NCI-H2227 treated with DMSO at 0.1 percent for 48 hours (cell line): ENCODE results near the gene FBXO2.

Source experiments
- DNase-seq: peaks from one replicate; lab custom pipeline; 2025; lab: John Stamatoyannopoulos, UW

Gene FBXO2

DNA sequence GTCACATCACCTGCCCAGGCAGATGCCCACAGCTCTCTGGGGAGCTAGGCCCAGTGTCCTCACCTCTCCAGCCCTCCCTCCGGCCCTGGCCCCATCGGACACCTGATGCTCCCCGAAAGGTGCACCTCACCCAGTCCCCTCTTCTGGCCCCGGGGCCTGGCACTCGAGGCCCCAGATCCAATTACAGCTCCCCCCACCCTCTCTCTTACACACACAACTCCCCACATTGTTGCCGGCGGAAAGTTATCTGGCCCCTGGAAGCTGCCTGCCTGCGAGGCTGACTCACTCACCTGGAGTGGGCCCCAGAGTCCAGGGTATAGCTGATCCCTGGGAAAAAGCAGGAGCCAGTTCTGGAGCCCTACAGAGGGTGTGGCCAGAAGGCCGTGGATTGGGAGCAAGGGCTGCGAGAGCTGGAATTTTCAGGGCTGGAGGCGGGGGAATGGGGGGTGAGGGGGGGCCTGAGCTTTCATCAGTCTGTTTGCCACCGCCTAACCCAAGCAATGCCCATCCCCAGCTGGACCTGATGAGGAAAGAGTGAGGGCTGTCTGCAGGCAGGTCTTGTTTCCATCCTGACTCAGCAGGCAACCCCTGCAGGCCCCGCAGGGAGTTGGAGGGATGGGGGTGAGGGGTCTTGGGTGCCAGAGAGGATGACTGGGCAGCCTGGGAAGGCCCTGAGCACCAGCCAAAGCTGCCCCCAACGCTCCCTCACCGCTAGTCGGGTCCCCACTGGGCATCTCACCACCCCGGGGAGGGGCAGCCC, 948 bp downstream of the FBXO2 start:
- no peak for DNase-seq

DNA sequence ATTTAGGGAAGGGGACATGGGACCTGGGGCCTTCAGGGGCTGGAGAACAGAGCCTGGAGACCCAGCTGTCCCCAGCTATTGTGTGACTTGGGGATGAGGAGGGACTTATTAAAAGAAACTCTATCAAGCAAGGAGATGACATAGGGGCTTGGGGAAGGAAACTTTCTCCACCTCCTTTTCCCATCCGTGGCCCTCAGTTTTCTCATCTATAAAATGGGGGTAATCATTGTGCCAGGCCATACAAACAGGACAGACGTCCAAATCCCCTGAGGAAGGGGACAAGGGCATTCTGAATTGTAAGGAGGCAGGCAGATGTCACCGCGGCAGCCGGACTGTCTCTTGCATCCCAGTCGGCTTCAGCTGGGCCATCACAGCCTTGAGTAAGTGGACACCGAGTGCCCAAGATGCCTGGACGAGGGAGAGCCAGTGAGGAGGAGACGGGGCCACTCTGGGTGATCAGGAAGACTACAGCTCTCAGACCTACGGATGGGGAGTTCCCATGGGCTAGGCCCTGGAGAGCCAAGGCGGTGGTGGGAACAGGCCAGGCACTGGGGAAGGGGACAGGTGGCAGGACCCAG, 1.9 kb downstream of the FBXO2 start:
- DNase-seq: no peak

DNA sequence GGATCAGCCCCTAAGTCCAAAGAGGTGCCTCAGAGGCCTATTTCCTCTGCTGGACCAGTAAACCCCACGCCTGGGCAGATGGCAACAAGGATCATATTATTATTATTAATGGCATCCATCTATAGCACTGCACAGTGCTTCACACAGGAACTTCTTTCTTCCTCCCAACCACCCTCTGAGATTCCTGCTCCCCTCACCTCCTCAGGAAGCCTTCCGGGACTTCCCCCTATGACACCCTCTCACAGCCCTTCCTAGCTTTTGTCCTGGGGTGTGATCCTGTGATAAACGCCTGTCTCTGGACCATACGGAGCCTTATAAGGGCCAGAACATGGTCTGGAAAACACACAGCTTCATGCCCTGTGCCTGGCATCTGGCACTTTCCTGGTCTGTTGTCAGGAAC, 3.2 kb downstream of the FBXO2 start:
- DNase-seq: no peak

DNA sequence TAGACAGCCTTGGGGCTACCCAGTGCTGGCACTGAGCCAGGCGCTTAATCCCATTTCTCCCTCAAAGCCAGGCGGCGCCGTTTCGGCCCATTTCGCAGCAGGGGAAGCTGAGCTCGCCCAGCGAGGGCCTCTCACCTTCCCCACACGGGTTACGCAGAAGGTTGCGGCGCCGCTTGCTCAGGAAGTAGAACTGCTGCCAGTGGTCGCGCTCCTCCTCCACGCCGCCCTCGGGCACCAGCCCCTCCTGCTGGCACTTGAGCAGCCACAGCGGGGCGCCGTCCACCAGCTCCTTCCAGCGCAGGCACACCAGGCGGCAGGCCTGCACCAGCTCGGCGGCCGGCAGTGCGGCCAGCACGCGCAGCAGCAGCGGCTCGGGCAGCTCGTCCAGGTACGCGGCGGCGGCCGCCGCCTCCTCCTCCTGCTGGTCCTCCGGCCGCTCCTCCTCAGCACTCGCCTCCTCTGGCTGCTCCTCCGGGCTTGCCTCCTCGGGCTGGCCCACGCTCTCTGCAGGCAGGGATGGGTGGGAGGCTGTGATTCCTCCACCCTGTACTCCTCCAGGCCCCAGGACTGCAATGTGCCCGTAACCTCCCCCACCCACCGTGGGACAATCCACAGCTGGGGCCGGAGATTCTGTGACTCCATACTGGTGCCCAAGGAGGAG, 3.8 kb downstream of the FBXO2 start:
- no peak for DNase-seq

DNA sequence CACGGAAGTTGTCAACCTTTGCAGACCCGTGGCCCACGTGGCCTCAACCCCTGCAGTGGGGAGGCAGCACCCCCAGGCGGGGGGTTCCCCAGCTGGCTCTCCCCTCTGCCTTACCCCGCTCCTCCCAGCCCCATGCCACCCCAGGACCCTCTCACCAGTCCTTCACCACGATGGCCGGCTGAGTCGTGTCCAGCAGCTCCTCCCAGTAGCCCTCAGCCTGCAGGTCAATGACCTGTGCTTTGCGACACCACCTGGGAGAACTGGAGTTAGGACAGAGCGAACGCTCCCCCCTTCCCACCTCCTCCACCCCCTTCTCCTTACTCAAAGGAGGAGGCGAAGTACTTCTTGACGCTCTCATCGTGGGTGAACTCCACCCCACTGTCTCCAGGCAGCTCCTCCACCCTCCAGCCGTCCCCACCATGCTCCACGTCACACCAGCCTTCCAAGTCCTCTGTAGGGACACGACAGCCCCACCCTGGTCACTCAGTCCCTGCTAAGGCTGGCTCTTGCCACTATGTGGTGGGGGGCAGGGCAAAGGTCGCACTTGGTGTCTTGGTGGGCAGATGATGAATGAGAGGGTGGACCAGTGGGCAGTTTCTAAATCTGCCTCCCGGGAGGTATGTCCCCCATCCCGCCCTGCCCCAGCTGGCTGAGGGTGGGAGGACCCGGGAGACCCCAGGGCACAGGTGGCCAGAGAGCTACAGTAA, 4.5 kb downstream of the FBXO2 start:
- no peak for DNase-seq

DNA sequence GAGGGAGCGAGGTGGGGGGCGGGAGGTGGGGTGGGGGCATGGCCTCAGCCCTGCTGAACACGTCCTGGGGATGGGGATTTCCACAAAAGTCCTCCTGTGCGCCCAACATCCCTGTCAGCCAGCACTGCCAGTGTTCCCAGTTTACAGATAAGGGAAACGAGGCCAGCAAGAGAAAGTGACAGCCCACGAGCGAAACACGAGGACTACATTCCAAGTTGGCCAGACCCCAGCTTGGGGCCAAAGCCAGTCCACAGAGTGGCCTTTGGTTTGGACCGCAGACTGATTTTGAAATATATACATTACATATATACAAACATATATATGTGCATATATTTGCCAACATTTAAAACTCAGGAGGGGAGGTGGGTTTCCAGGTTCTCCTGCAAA, 5.0 kb downstream of the FBXO2 start:
- no peak for DNase-seq

DNA sequence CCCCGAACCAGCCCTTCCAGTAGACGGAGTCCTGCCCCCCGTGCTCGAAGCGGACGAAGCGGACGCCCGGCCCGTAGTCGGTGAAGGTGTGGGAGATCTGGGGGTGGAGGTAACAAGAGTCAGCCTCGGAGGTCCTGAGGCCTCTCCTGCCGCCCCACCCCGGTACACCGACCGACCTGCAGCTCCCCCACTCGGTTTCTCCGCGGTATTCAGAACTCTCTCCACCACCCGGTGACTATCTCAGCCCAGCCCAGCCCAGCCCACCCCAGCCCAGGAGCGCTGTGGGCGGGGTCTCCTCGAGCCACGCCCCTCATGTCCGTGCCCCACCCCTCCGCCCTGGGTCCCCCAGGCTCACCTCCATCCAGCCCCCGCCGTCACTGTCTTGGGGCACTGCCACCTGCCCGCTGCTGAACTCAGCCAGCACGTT, 5.5 kb downstream of the FBXO2 start:
- DNase-seq: no peak

DNA sequence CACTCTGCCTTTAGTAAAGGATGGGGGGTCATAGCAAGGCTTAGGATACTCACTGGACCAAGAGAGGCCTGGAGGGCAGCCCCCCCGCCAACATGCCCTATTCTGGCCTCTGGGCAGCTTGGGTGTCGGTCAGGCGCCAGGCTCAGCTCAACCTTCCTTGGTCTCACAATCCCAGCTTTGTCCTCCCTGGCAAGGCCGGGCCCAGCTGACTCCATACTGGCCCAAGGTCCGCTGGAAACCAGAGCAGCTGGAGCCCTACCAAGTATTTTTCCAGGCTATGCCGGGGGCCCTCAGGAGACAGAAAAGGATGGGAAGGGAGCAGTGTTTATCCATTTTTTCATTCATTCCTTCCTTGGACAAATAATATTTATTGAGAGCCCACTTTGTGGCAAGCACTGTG, 6.2 kb downstream of the FBXO2 start:
- DNase-seq: no peak

DNA sequence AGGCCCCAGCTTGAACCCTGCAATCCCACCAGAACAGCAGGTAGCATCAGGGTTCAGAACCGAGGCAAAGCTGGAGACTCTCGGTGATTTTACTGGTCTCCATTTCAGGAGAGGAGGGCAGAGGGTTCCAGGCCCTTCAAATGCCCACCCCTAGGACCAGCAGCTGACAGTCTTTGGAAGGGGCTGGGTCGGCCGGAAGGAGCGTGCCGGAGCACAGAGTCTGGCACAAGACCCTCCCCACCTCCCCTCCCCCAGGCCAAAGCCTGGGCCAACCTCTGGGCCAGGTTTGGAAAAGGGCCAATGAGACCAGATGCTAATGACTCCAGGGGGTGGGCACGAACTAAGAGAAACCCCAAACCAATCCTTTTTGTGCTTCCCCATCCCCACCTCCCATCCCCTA, 6.9 kb downstream of the FBXO2 start:
- DNase-seq: no peak

DNA sequence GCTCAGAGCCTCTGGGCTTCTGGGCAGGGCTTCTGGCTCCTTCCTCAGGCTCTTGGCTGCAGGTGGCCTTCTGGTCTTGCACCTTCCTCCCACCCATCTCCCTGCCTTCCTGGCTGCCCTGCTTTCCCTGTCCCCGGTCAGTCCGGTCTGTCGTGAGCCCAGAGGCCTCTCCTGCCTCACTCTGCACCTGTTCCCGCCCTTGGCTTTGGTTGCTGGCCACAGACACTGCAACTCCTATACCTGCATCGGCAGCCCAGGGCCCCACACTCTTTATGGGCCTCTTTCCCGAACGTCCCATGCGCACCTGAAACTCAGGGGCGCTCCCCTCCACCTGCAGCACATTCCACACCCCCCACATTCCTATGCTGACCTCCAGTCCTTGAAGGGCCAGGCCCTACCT, 7.9 kb downstream of the FBXO2 start:
- DNase-seq: no peak

DNA sequence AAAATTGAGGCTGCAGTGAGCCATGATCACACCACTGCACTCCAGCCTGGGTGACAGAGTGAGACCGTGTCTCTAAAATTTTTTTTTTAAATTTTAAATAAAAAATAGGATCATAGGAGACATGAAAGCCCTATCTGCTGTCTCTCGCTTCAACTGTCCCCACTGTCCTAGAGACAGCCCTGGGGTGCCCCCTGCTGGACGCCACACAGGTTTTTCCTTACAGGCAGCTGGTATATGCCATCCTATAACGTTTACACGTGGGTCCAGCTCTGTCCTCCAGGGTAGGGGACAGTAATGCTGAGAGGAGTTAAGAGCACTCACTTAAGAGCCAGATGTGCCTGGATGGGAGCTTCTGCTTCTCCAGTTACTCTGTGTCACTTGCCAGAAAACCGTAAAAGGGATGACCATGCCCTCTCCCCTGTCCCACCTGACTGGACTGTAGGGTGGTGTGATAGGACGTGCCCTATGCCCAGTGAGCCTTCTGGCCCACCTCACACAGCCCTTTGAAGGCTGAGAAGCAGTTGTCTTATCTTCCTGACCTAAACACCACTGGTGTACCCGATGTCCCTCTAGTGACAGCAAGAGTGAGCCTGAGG, 8.5 kb downstream of the FBXO2 start:
- peak; percentile 86 for DNase-seq

DNA sequence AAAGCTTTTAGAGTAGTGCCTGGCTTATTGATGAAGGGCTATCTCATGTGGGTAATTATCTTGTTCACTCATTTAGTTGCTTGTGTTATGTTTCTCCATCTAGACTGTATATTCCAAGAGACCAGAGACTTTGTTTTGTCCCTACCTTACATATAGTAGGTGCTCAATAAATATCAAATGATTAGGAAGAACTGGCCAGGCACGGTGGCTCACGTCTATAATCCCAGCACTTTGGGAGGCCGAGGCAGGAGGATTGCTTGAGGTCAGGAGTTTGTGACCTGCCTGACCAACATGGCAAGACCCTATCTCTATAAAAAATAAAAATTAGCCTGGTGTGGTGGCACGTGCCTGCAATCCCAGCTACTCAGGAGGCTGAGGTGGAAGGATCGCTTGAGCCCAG, 9.0 kb downstream of the FBXO2 start:
- no peak for DNase-seq

DNA sequence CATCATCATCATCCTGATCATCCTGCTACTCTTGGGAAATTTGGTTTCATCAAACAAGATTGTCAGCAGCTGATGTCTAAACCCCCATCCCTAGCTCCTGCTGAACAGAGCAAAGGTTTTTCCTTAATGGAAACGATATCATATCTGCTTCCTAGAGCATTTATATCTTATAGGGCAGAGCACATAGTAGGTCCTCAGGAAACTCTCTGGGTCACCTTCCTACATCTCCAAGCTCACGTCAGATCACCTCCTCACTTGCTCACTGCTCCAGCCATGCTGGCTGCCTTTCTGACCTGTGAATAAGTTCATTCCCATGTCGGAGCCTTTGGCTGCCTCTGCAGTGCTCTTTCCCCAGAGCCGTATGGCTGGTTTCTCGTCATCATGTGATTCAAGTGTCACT, 10.4 kb downstream of the FBXO2 start:
- DNase-seq: no peak

DNA sequence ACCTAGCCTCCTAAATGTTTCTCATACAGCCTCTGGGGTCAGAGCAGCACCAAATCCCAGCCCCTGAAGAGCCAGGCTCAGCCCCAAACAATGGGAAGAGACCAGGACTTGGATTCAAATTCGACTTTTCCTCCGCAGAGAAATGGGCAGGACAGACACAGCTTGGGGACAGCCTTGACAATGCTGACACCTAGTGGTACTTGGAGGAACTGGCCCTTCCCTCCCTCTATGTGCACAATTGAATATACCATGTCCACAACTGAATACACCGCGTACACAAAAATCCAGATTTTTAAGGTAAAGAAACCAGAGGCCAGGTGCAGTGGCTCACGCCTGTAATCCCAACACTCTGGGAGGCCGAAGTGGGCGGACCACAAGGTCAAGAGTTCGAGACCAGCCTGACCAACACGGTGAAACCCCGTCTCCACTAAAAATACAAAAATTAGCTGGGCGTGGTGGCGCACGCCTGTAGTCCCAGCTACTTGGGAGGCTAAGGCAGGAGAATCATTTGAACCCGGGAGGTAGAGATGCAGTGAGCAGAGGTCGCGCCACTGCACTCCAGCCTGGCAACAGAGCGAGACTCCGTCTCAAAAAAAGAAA, 11.7 kb downstream of the FBXO2 start:
- peak; percentile 73 for DNase-seq

DNA sequence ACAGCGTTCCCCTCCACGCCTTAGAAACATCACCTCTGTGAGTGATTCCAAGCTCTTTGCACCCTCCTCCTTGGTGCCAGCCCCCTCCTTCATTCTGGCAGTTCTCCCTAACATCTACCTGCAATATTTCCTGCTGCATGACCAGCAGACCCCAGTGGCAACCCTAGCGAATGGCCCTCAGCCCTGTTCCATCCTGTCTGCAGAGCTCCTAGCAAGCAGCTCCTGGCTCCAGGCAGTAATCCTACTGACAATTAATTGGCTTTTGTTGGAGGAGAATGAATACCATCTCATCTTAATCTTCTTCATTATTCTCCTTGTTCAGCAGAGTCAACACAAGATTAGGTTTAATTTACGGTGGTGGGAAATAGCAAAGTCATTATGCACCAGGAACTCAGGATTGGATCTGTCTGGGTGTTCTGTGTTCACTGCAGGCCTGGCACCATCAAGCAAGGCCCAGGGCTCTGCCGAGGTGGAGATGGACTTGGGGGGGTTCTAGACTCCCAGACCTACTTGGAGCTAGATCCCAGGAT, 12.4 kb downstream of the FBXO2 start:
- no peak for DNase-seq

DNA sequence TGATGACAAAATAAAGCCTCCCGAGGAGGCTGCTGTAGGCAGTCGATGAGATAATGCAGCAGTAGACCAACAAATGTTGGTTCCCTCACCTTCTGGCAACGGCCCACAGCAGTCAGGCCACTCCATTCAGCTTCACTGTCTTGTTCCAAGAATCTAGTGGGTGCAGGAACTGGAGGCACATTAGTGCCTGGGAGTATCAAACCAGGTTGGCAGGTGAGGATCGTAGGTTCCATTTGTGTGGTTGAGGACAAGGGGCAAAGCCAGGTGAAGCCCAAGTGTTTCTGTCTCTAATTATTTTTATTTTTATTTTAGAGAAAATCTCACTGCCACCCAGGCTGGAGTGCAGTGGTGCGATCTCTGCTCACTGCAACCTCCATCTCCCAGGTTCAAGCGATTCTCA, 13.3 kb downstream of the FBXO2 start:
- DNase-seq: no peak

DNA sequence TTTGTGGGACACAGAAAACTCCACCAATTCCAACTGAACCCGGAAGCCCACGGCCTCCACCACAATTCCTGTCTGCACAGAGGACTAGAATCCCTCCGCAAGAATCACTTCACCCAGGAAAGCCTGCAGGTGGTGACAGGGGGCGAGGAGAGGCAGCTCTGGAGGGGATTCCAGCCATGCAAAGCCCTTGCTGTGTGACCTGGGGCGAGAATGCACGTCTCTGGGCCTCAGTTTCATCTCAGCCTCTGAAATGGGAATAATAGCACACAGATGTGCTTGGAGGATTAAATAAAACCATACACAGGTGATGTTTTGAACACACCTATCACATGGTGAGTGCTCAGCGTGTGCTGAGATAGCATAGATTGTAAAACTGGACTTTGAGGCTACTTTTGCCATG, 14.1 kb downstream of the FBXO2 start:
- DNase-seq: no peak

DNA sequence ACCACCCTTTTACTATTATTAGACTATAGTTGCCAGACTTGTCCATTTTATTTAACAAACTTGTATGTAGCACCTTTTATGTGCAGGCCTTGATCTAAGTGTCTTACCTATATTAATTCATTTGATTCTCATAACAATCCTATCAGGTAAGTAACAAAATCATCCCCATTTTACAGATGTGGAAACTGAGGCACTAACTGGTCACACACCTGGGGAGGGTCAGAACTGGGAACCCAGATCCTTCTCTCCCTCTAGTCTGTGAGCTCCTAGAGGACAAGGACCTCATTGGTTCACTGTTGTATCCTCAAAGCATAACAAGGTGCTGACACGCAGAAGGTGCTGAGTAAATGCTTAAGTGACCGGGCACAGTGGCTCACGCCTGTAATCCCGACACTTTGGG, 14.9 kb downstream of the FBXO2 start:
- DNase-seq: no peak

DNA sequence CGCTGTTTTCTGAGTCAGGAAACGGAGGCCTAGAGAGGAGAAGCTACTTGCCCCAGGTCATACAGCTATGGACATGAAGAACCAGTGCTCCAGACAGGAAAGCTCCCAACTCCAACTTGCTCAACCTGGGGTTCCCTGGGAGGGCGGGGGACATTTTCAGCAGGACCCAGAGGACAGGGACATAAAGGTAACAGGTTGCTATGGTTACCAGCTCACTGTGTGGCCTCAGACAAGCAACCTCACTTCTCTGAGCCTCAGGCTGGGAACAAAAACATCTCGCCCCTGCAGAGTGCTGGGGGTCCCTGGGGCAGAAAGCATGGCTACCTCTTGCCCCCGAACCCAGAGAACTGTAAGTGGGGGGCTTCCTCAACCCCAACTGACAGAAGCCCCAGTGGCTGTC, 16.1 kb downstream of the FBXO2 start:
- no peak for DNase-seq

DNA sequence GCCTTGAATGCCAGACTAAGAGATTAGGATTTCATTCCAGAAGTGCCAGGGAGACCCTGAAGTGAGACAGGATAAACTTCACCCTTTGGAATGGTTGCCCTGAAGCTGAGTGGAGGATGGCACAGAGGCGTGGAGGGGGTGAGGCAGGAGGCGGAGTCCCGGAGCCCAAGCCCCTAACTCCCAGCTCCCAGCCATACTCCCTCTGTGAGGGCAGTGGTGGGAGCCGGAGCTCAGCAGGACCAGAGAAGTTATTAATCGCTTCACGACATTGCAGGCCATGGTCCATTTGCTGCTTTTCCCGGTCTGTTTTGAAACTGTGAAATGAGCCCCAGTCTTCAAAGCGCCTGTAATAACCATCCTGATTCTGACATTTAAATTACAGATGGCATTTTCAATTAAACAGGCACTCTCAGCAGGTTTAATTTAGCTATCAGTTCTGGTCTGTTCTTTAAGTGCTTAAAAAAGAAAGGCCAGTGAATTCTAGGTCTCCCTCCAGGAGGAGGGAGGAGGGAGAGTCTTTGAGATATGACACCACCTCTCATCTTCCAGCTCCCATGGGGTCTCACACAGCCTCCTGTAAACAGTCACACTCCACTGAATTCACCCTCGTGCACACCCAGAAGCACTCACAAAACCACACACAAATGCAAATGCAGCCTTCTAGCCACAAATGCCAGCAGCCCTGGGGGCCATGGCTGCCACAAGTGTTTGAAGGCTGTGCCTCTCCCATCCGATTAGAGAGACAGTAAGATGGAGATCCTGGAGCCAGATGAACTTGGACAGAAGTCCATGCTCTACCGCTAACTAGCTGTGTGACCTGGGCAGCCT, 19.6 kb downstream of the FBXO2 start:
- no peak for DNase-seq
